Neural progenitor cell (in vitro differentiated cells): ENCODE data around the gene ZRSR2. TPM values are rescaled to one million over a fixed set of nuclear protein-coding genes. Genes with fewer than 3 reads are reported as not detected.
"Not testable (repeated sequence)": the region's sequence is repeated elsewhere in the genome, so short reads cannot be mapped to it uniquely, and the experiment has no call there.

Source experiments
- DNase-seq: peaks from one replicate; pipeline ENCODE4 v3.0.0-alpha.2; 2016; ENCODE audit warnings: low spot score
- H2AFZ ChIP-seq: fragments of 200-600 bp; sonication (generic); replicated peaks from 2 replicates; pipeline ENCODE4 v1.6.1; 2016; ENCODE audit warnings: antibody characterized with exemption
- H3F3A ChIP-seq: fragments of 200-600 bp; sonication (generic); 2 replicates; pipeline ENCODE4 v1.6.1; 2016; ENCODE audit warnings: antibody characterized with exemption, low read depth
- H3K27ac ChIP-seq: fragments of 200-600 bp; sonication (generic); 2 replicates; pipeline ENCODE4 v1.5.1; 2016; ENCODE audit warnings: mild to moderate bottlenecking
- H3K27me3 ChIP-seq: fragments of 200-600 bp; sonication (generic); 2 replicates; pipeline ENCODE4 v1.6.1; 2016; ENCODE audit warnings: mild to moderate bottlenecking, moderate library complexity
- H3K36me3 ChIP-seq: fragments of 200-600 bp; sonication (generic); 2 replicates; pipeline ENCODE4 v1.5.1; 2016
- H3K4me1 ChIP-seq: fragments of 200-600 bp; sonication (generic); 2 replicates; pipeline ENCODE4 v1.6.1; 2016; ENCODE audit warnings: mixed run types
- H3K4me2 ChIP-seq: fragments of 200-600 bp; sonication (generic); 2 replicates; pipeline ENCODE4 v1.6.1; 2016
- H3K4me3 ChIP-seq: fragments of 200-600 bp; sonication (generic); 2 replicates; pipeline ENCODE4 v1.5.1; 2016
- H3K79me2 ChIP-seq: fragments of 200-600 bp; sonication (generic); 2 replicates; pipeline ENCODE4 v1.6.1; 2016; ENCODE audit warnings: low read depth
- H3K9ac ChIP-seq: fragments of 200-600 bp; sonication (generic); 2 replicates; pipeline ENCODE4 v1.6.1; 2016
- H3K9me3 ChIP-seq: fragments of 200-600 bp; sonication (generic); 2 replicates; pipeline ENCODE4 v1.5.1; 2016; ENCODE audit warnings: low read depth
- H4K20me1 ChIP-seq: fragments of 200-600 bp; sonication (generic); 2 replicates; pipeline ENCODE4 v1.6.1; 2016; ENCODE audit warnings: low read depth
- H3K27ac Mint-ChIP-seq: 3 replicates; pipeline ENCODE4 v1.8.0; 2021; ENCODE audit warnings: mixed read lengths
- H3K27me3 Mint-ChIP-seq: 2 replicates; pipeline ENCODE4 v1.8.0; 2022; ENCODE audit warnings: low read depth, mild to moderate bottlenecking, inconsistent platforms, moderate library complexity, mixed read lengths; ENCODE audit not compliant: insufficient read depth
- H3K36me3 Mint-ChIP-seq: 3 replicates; pipeline ENCODE4 v1.8.0; 2021; ENCODE audit warnings: mixed read lengths
- H3K4me1 Mint-ChIP-seq: 3 replicates; pipeline ENCODE4 v1.8.0; 2021; ENCODE audit warnings: mixed read lengths
- H3K4me3 Mint-ChIP-seq: 3 replicates; pipeline ENCODE4 v1.8.0; 2021; ENCODE audit warnings: mild to moderate bottlenecking, moderate library complexity, mixed read lengths
- H3K9me3 Mint-ChIP-seq: 3 replicates; pipeline ENCODE4 v1.8.0; 2020; ENCODE audit warnings: mixed read lengths
- CTCF ChIP-seq: fragments of 200-600 bp; sonication (generic); IDR thresholded peaks from 2 replicates; pipeline ENCODE4 v1.5.1; 2017; ENCODE audit warnings: antibody characterized with exemption, mild to moderate bottlenecking
- EZH2 ChIP-seq: fragments of 200-600 bp; sonication (generic); IDR thresholded peaks from 2 replicates; pipeline ENCODE4 v1.6.1; 2017; ENCODE audit warnings: antibody characterized with exemption, mild to moderate bottlenecking, moderate library complexity
- EZH2phosphoT487 ChIP-seq: fragments of 200-600 bp; sonication (generic); IDR thresholded peaks from 2 replicates; pipeline ENCODE4 v1.6.1; 2017; ENCODE audit warnings: antibody characterized with exemption
- total RNA-seq: library from RNA; depleted of rRNA; stranded (reverse); fragments of >200 nt; gene quantifications from 2 replicates; pipeline ENCODE4 v1.2.3, GENCODE V29; 2015; ENCODE audit warnings: low replicate concordance

ZRSR2 gene
- total RNA-seq, 1 donor from 2014 or later = 15.2 TPM

- Mint-ChIP-seq H3K4me1 (peaks cover 2% of the 10 kb centered on the region), H3K27ac (no peak overlapping the region), H3K4me3 (no peak overlapping the region), H3K9me3 (peaks cover under 1% of the 10 kb centered on the region), H3K36me3 (no peaks in the 10 kb centered on the region), H3K27me3 (no peaks in the 10 kb centered on the region)
- Histone ChIP-seq H3K36me3 (no peaks in the 10 kb centered on the region), H2AFZ (no peak overlapping the region), H3F3A (peaks cover under 1% of the 10 kb centered on the region), H3K27ac (no peak overlapping the region), H3K4me1 (peaks cover 8% of the 10 kb centered on the region), H3K4me3 (no peak overlapping the region), H3K4me2 (no peak overlapping the region), H4K20me1 (no peaks in the 10 kb centered on the region), H3K9me3 (no peaks in the 10 kb centered on the region), H3K27me3 (no peaks in the 10 kb centered on the region), H3K9ac (no peak overlapping the region), H3K79me2 (no peaks in the 10 kb centered on the region)
- TF ChIP-seq EZH2 = no peak
- DNase-seq = no peak
These were observed 32.1 kb upstream of the ZRSR2 start for GRCh38 chrX:15758140-15758539.

DNA sequence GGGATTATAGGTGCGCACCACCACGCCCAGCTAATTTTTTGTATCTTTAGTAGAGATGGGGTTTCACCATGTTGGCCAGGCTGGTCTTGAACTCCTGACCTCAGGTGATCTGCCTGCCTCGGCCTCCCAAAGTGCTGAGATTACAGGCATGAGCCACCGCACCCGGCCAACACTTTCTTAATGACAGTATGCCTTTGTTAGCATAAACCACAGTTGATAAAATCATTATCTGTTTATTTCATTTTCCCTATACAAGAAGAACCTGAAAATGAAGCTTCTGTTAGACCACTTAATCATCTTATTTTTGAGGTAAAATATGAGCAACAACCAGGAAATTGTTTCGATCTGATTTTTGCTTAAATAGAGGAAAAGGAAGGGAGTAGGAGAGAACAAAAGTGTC is 30.4 kb upstream of the ZRSR2 start:
- not testable (repeated sequence) for H4K20me1 ChIP-seq, H3K9me3 Mint-ChIP-seq, H3K9me3 ChIP-seq, H3K79me2 ChIP-seq, H3K36me3 ChIP-seq, H3K4me3 ChIP-seq, H3K27me3 ChIP-seq, H3K9ac ChIP-seq, H2AFZ ChIP-seq, H3K36me3 Mint-ChIP-seq, H3F3A ChIP-seq, H3K4me1 Mint-ChIP-seq, DNase-seq, H3K4me3 Mint-ChIP-seq, H3K27ac Mint-ChIP-seq, H3K4me2 ChIP-seq, H3K4me1 ChIP-seq, H3K27me3 Mint-ChIP-seq, H3K27ac ChIP-seq

GRCh38 chrX:15761564-15762191 is 28.6 kb upstream of the ZRSR2 start:
- no peaks in the 10 kb centered on the region for H3K9me3 ChIP-seq
- H3K4me2 ChIP-seq = no peak overlapping the region
- H3K27ac ChIP-seq = no peak overlapping the region
- Mint-ChIP-seq H3K9me3 (no peaks in the 10 kb centered on the region), H3K4me3 (no peak overlapping the region), H3K36me3 (peaks cover 8% of the 10 kb centered on the region), H3K4me1 (peaks cover 2% of the 10 kb centered on the region), H3K27ac (no peak overlapping the region), H3K27me3 (no peaks in the 10 kb centered on the region)
- H3F3A ChIP-seq = no peaks in the 10 kb centered on the region
- H4K20me1 ChIP-seq = no peaks in the 10 kb centered on the region
- H3K36me3 ChIP-seq = no peaks in the 10 kb centered on the region
- H3K27me3 ChIP-seq = no peaks in the 10 kb centered on the region
- H3K9ac ChIP-seq = no peak overlapping the region
- TF ChIP-seq CTCF (peak; percentile 90), EZH2phosphoT487 (no peak)
- no peak overlapping the region for H3K4me3 ChIP-seq
- peaks cover 8% of the 10 kb centered on the region for H3K4me1 ChIP-seq
- H3K79me2 ChIP-seq = no peaks in the 10 kb centered on the region
- peak overlapping the region; percentile 38 for H2AFZ ChIP-seq
- DNase-seq = peak; percentile 70

DNA sequence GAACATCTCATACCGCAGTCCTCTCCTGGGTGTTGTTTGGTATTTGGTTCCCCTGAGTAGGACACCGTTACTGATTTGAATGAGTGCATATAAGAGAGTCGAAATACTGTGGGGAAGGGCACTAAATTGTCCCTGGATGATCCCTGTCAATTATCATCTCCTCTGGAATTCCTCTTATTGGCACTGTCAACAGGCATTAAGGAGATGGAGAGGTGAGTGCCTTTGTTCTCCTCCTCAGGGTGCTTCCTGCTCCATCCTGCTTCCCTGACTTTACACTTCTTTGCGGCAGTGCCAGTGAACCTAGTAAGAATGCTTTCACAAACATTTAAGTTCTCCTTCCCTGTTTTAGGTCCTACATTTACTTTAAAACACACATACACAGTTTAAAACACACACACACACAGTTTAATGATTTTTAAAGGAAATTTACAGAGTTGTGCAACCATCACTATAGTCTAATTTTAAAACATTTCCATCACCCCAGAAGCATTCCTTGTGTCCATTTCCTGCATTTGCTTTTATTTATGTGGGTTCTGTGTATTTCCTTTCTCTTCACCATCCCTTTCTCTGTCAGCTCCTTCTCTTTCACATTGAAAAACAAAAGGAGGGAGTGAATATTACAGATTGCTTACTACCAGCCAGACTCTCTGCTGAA is 20.9 kb upstream of the ZRSR2 start:
- DNase-seq = peak; percentile 55
- Histone ChIP-seq H3K36me3 (peaks cover 6% of the 10 kb centered on the region), H3K4me3 (no peak overlapping the region), H3K9ac (no peak overlapping the region), H3K9me3 (peaks cover 6% of the 10 kb centered on the region), H3K27ac (peak overlapping the region; percentile 67), H3K4me2 (peak overlapping the region; percentile 50), H3F3A (peaks cover 25% of the 10 kb centered on the region), H3K4me1 (peaks cover 12% of the 10 kb centered on the region), H3K27me3 (no peaks in the 10 kb centered on the region), H3K79me2 (no peaks in the 10 kb centered on the region), H2AFZ (no peak overlapping the region), H4K20me1 (no peaks in the 10 kb centered on the region)
- Mint-ChIP-seq H3K4me1 (peaks cover 11% of the 10 kb centered on the region), H3K4me3 (no peak overlapping the region), H3K36me3 (peaks cover 21% of the 10 kb centered on the region), H3K9me3 (peaks cover 5% of the 10 kb centered on the region), H3K27me3 (no peaks in the 10 kb centered on the region), H3K27ac (peak overlapping the region; percentile 69)
- TF ChIP-seq CTCF (no peak), EZH2 (no peak), EZH2phosphoT487 (no peak)
